Measurements from ENCODE around the gene CNTRL.

DNA sequence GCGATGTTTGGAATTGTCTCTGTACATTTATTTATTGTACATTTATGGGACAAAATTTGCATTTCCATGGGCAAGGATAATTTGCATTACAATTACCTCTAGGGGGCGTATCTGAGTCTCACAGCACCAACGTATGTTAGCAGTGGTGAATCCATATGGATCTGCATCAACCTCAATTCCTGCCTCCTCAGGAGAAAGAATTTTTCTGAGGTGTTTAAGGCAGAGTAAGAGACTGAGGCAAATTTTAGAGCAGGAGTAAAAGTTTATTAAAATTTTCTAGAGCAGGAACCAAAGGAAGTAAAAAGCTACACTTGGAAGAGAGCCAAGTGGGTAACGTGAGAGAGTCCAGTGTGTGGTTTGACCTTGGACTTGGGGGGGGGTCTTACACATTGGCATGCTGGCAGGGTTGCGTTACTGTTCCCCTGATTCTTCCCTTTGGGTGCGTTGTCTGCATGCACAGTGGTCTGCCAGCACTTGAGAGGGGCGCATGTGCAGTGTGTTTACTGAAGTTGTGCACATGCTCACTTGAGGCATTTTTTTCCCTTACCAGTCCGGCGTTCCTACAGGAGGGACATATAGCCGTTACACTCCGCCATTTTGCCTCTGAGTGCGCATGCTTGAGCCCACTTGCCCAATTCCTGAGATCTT is 147.9 kb downstream of the CNTRL start:
- TF ChIP-seq, protein P1, sequence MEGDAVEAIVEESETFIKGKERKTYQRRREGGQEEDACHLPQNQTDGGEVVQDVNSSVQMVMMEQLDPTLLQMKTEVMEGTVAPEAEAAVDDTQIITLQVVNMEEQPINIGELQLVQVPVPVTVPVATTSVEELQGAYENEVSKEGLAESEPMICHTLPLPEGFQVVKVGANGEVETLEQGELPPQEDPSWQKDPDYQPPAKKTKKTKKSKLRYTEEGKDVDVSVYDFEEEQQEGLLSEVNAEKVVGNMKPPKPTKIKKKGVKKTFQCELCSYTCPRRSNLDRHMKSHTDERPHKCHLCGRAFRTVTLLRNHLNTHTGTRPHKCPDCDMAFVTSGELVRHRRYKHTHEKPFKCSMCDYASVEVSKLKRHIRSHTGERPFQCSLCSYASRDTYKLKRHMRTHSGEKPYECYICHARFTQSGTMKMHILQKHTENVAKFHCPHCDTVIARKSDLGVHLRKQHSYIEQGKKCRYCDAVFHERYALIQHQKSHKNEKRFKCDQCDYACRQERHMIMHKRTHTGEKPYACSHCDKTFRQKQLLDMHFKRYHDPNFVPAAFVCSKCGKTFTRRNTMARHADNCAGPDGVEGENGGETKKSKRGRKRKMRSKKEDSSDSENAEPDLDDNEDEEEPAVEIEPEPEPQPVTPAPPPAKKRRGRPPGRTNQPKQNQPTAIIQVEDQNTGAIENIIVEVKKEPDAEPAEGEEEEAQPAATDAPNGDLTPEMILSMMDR (IDR thresholded peaks at IDR 0.05), result peak; percentile 78
- no peak for TF ChIP-seq CBX2 (IDR thresholded peaks at IDR 0.05; ENCODE audit: borderline replicate concordance, low read depth)
- TF ChIP-seq, protein P2, sequence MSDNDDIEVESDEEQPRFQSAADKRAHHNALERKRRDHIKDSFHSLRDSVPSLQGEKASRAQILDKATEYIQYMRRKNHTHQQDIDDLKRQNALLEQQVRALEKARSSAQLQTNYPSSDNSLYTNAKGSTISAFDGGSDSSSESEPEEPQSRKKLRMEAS (IDR thresholded peaks at IDR 0.05), result no peak
